ENCODE measurements around the gene KCNQ1.

- no peak for TF ChIP-seq CTCF (conservative IDR thresholded peaks at IDR 0.05)
- TF ChIP-seq EZH2 (IDR thresholded peaks at IDR 0.05; ENCODE audit: low read depth): no peak
Observed at GRCh38 chr11:2508793-2509192, 64.0 kb downstream of the KCNQ1 start.
